ENCODE results near the gene SEMA3F. TPM values are rescaled to one million over a fixed set of nuclear protein-coding genes. Genes with fewer than 3 reads are reported as not detected.

The SEMA3F gene
- total RNA-seq, 1 donor from 2014 or later: 14.5 TPM

GRCh38 chr3:50117120-50117519 is 38.0 kb upstream of the SEMA3F start:
- H3K36me3 ChIP-seq: peaks cover 28% of the 10 kb centered on the region
- no peak for TF ChIP-seq CTCF (IDR thresholded peaks at IDR 0.05)
- no peak for TF ChIP-seq EZH2 (IDR thresholded peaks at IDR 0.05)
- TF ChIP-seq EZH2phosphoT487 (IDR thresholded peaks at IDR 0.05): no peak
- H3F3A ChIP-seq (ENCODE audit: low read depth): peaks cover 50% of the 10 kb centered on the region
- no peaks in the 10 kb centered on the region for H3K79me2 ChIP-seq (ENCODE audit: low read depth)
- no peaks in the 10 kb centered on the region for H3K4me1 ChIP-seq
- Mint-ChIP-seq H3K36me3 (peaks cover 42% of the 10 kb centered on the region), H3K4me1 (no peaks in the 10 kb centered on the region), H3K4me3 (no peak overlapping the region), H3K27me3 (ENCODE audit: insufficient read depth, low read depth) (no peaks in the 10 kb centered on the region), H3K27ac (no peak overlapping the region), H3K9me3 (no peaks in the 10 kb centered on the region)
- no peaks in the 10 kb centered on the region for H3K27me3 ChIP-seq
- H3K9me3 ChIP-seq (ENCODE audit: low read depth): no peaks in the 10 kb centered on the region
- H4K20me1 ChIP-seq (ENCODE audit: low read depth): peaks cover 26% of the 10 kb centered on the region
- no peak for DNase-seq (ENCODE audit: low spot score)
- no peak overlapping the region for H3K9ac ChIP-seq
- no peak overlapping the region for H3K4me3 ChIP-seq
- H2AFZ ChIP-seq (replicated peaks): no peak overlapping the region
- no peak overlapping the region for H3K4me2 ChIP-seq
- no peak overlapping the region for H3K27ac ChIP-seq

GRCh38 chr3:50118237-50118636 is 36.9 kb upstream of the SEMA3F start:
- Histone ChIP-seq H3K4me3 (no peak overlapping the region), H3K27ac (no peak overlapping the region), H3K4me2 (no peak overlapping the region), H3K4me1 (no peaks in the 10 kb centered on the region), H4K20me1 (ENCODE audit: low read depth) (peaks cover 16% of the 10 kb centered on the region), H3K36me3 (peaks cover 18% of the 10 kb centered on the region), H3K27me3 (no peaks in the 10 kb centered on the region), H3K79me2 (ENCODE audit: low read depth) (no peaks in the 10 kb centered on the region), H3K9me3 (ENCODE audit: low read depth) (no peaks in the 10 kb centered on the region), H3F3A (ENCODE audit: low read depth) (peaks cover 50% of the 10 kb centered on the region), H2AFZ (replicated peaks) (no peak overlapping the region), H3K9ac (no peak overlapping the region)
- peaks cover 2% of the 10 kb centered on the region for H3K4me1 Mint-ChIP-seq
- H3K4me3 Mint-ChIP-seq: no peak overlapping the region
- H3K36me3 Mint-ChIP-seq: peaks cover 38% of the 10 kb centered on the region
- peaks cover 2% of the 10 kb centered on the region for H3K27me3 Mint-ChIP-seq (ENCODE audit: insufficient read depth, low read depth)
- TF ChIP-seq EZH2phosphoT487 (IDR thresholded peaks at IDR 0.05) (no peak), EZH2 (IDR thresholded peaks at IDR 0.05) (no peak), CTCF (IDR thresholded peaks at IDR 0.05) (no peak)
- H3K27ac Mint-ChIP-seq: no peak overlapping the region
- H3K9me3 Mint-ChIP-seq: no peaks in the 10 kb centered on the region
- DNase-seq (ENCODE audit: low spot score): no peak

GRCh38 chr3:50119786-50120185 is 35.3 kb upstream of the SEMA3F start:
- DNase-seq (ENCODE audit: low spot score): no peak

More at GRCh38 chr3:50119786-50120185, 35.3 kb upstream of the SEMA3F start:
- Mint-ChIP-seq H3K9me3 (no peaks in the 10 kb centered on the region), H3K27ac (no peak overlapping the region), H3K4me3 (no peak overlapping the region), H3K36me3 (peaks cover 30% of the 10 kb centered on the region), H3K27me3 (ENCODE audit: insufficient read depth, low read depth) (peaks cover 2% of the 10 kb centered on the region), H3K4me1 (peaks cover 11% of the 10 kb centered on the region)
- Histone ChIP-seq H3K36me3 (peaks cover 13% of the 10 kb centered on the region), H3K79me2 (ENCODE audit: low read depth) (no peaks in the 10 kb centered on the region), H3K4me2 (no peak overlapping the region), H3K4me1 (peaks cover 12% of the 10 kb centered on the region), H3K27me3 (no peaks in the 10 kb centered on the region), H4K20me1 (ENCODE audit: low read depth) (peaks cover 12% of the 10 kb centered on the region), H3K27ac (no peak overlapping the region), H3K9me3 (ENCODE audit: low read depth) (no peaks in the 10 kb centered on the region), H3K4me3 (no peak overlapping the region), H3F3A (ENCODE audit: low read depth) (peaks cover 49% of the 10 kb centered on the region), H3K9ac (no peak overlapping the region), H2AFZ (replicated peaks) (no peak overlapping the region)
- no peak for TF ChIP-seq CTCF (IDR thresholded peaks at IDR 0.05)
- no peak for TF ChIP-seq EZH2 (IDR thresholded peaks at IDR 0.05)
- no peak for TF ChIP-seq EZH2phosphoT487 (IDR thresholded peaks at IDR 0.05)
